SW 1271 (cell line): ENCODE measurements around the gene PLEKHM3.
"Not testable (repeated sequence)": the region's sequence is repeated elsewhere in the genome, so short reads cannot be mapped to it uniquely, and the experiment has no call there.

ENCODE experiments used
- DNase-seq, 2 experiments: peaks; one replicate each; lab custom pipeline; 2025; lab: John Stamatoyannopoulos, UW

The PLEKHM3 gene

GRCh38 chr2:207950761-207951114, 74.6 kb downstream of the PLEKHM3 start:
- DNase-seq: no peak

GRCh38 chr2:207950063-207950760, 75.1 kb downstream of the PLEKHM3 start:
- DNase-seq: no peak

- not testable (repeated sequence) for DNase-seq
These were observed 76.1 kb downstream of the PLEKHM3 start for GRCh38 chr2:207949245-207949644.

GRCh38 chr2:207944979-207945600, 80.2 kb downstream of the PLEKHM3 start:
- no peak for DNase-seq

GRCh38 chr2:207944334-207944733, 81.0 kb downstream of the PLEKHM3 start:
- DNase-seq: no peak

- no peak for DNase-seq
These were observed 85.8 kb downstream of the PLEKHM3 start for GRCh38 chr2:207939342-207940108.

- DNase-seq: no peak
These were observed 86.4 kb downstream of the PLEKHM3 start for GRCh38 chr2:207938886-207939285.

GRCh38 chr2:207938415-207938814, 86.9 kb downstream of the PLEKHM3 start:
- no peak for DNase-seq

GRCh38 chr2:207937823-207938222, 87.5 kb downstream of the PLEKHM3 start:
- DNase-seq: no peak

GRCh38 chr2:207937253-207937652, 88.1 kb downstream of the PLEKHM3 start:
- no peak for DNase-seq

GRCh38 chr2:207936380-207936779, 88.9 kb downstream of the PLEKHM3 start:
- DNase-seq: no peak

GRCh38 chr2:207935991-207936370, 89.3 kb downstream of the PLEKHM3 start:
- DNase-seq: no peak

GRCh38 chr2:207935121-207935990, 90.0 kb downstream of the PLEKHM3 start:
- no peak for DNase-seq

GRCh38 chr2:207934720-207935119, 90.6 kb downstream of the PLEKHM3 start:
- no peak for DNase-seq

GRCh38 chr2:207933396-207934065, 91.8 kb downstream of the PLEKHM3 start:
- DNase-seq: no peak

- no peak for DNase-seq
These were observed 93.2 kb downstream of the PLEKHM3 start for GRCh38 chr2:207932106-207932505.

- DNase-seq: no peak
These were observed 94.6 kb downstream of the PLEKHM3 start for GRCh38 chr2:207930747-207931146.

- no peak for DNase-seq
These were observed 95.4 kb downstream of the PLEKHM3 start for GRCh38 chr2:207929923-207930322.

GRCh38 chr2:207928079-207928478, 97.2 kb downstream of the PLEKHM3 start:
- DNase-seq: no peak

GRCh38 chr2:207926989-207927300, 98.4 kb downstream of the PLEKHM3 start:
- no peak for DNase-seq

- DNase-seq: no peak
These were observed 99.0 kb downstream of the PLEKHM3 start for GRCh38 chr2:207926133-207926988.
